NCI-H510A (cell line): ENCODE data around the gene HOMER2.
"Not testable (repeated sequence)": the region's sequence is repeated elsewhere in the genome, so short reads cannot be mapped to it uniquely, and the experiment has no call there.

Experiments used
- DNase-seq: peaks from one replicate; lab custom pipeline; 2025; lab: John Stamatoyannopoulos, UW

The HOMER2 gene

DNA sequence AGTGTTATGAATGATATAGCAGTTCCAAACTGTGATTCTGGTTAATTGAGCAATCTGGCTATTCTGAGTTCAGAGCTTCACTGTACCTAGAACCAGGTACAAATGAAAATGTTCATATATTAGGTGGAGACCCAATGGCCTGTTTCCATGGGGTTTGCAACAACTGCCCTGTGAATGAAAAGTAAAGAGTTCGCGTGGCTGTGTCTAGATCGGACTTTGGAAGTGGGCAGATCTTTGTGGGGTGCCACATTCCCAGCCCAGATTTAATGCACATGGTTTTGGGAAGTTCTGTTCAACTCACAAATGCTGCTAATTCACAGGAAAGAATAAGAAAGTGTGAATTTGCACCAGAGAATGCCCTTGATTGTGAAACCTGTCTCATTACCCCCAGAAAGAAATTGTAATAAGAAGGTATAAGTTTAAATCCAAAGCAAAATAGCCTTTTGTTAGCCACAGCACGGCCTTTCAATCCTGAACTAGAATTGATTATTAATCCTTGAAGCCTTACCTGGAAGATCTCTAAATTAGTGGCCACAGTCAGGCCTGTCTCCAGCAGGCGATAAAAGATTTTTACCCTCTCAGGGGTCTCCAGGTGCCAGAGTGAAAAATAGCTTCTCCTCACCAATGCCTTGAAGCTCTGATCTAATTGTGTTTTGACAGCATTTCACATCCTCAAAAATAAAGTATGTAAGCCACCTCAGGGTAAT is 120.5 kb downstream of the HOMER2 start:
- DNase-seq = no peak

DNA sequence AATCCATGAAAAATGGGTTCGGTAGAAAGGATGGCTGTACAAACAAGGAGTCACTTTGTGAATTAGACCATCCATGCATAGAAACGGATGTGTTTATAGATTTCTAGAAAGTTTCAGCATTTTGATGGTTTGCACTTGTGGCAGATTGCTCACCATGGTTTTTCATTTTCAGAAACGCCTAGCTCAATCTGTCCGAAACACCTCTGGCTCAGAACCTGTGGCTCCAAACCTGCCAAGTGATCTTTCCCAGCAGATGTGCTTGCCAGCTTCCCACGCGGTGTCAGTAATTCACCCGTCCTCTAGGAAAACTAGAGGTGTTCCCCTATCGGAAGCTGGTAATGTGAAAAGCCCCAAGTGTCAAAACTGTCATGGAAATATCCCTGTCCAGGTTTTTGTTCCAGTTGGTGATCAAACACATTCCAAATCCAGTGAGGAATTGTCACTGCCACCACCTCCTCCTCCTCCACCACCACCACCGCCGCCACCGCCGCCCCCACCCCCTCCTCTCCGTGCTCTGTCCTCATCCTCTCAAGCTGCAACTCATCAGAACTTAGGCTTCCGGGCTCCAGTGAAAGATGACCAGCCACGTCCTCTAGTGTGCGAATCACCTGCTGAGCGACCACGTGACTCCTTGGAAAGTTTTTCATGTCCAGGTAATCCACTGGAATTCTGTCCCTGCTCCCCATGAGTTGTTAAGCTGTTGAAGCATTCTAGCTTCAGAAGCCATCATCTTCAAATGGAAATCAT is 121.9 kb downstream of the HOMER2 start:
- no peak for DNase-seq

DNA sequence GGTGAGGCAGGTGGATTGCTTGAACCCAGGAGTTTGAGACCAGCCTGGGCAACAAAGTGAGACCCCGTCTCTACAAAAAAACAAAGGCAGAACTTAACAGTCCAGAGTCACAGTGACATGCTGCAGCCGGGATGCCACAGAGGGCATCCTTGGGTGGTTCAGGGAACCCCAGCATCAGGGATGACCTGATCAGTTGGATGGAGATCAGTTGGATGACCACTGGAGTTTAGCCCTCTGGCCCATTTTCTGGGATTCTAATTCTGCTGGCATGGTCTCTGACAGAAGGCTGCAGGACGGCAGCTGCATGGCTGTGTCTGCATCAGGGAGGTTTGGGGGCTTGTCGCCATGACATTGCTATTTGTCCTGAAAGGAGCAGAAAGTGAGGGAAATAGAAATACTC is 123.3 kb downstream of the HOMER2 start:
- DNase-seq = no peak

DNA sequence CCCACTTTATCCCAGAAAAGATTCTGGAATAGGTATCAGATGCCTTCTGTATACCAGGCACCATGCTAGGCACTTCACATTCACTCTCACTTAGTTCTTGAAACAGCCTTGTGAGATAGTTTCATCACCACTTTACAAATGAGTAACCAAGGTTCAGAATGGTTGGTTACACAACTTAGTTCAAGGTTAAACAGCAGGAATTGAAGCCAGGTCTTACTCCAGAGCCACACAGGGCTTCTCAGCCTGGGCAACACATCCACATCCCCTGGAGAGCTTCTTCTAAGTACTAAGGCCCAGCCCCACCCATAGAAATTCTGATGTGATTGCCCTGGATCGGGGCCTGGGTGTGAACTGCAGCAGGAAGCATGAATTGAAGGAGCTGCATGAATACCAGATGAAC is 124.4 kb downstream of the HOMER2 start:
- no peak for DNase-seq

DNA sequence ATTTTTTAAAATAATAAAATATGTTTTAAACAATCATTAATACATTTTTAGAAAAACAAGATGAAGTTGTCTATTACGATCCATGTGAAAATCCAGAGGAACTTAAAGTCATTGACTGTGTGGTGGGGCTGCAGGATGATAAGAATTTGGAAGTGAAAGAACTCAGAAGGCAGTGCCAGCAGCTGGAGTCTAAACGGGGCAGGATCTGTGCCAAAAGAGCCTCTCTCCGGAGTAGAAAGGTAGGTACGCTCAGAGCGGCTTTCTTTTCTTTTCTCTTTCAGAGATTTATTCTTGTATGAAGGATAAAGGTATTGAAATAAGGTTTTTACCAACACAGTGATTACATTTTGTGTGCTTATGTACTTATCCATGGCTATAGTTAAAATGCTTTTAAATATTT is 129.5 kb downstream of the HOMER2 start:
- no peak for DNase-seq

DNA sequence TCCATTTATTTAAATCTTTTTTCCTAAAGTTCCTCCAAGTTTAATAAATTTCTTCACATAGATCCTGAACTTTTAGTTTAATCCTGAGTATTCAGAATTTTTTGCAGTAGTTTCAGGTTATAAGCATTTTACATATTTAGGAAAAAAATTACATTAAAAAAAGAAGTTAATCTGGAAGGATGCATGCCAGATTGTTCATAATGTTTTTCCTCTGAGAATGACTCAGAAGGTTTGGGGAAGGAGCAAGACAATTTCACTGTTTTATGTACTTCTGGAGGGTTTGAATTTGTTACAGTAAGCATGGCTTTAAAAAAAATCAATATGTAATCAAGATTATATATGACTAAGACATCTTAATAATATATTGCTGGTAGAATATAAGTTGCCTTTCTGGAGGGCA is 130.7 kb downstream of the HOMER2 start:
- not testable (repeated sequence) for DNase-seq

DNA sequence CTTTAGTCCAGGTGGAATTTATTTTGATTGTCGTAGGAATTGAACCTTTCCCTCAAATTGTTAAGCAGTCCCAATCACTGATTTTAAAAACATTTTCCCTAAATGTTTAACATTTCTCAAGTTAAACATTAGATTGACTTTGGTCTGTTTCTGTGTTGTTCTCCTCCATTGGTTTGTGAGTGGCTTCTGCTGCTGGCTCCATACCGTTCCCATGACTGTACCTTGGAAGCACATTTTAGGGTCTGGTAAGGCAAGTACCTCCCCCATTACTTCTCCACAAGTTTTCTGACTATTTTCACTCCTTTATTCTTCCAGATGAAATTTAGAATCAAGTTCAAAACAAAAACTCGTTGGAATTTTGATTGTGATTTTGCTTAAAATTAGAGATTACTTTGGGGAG is 131.1 kb downstream of the HOMER2 start:
- not testable (repeated sequence) for DNase-seq

DNA sequence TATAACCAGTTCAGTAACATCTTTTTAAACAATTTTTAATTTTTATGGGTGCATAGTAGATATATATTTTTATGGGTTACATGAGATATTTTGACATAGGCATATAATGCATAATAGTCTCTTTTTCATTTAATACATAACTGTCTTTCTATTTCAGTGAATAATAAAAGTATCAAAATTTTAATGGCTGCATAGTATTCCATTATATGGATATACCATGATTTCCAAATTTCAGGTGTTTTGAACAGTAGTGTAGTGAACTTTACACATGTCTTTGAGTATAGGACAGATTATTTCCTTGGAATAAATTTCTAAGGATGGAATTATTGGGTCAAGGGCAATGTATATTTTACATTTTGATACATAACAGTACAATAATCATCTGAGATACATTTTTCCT is 132.4 kb downstream of the HOMER2 start:
- no peak for DNase-seq

DNA sequence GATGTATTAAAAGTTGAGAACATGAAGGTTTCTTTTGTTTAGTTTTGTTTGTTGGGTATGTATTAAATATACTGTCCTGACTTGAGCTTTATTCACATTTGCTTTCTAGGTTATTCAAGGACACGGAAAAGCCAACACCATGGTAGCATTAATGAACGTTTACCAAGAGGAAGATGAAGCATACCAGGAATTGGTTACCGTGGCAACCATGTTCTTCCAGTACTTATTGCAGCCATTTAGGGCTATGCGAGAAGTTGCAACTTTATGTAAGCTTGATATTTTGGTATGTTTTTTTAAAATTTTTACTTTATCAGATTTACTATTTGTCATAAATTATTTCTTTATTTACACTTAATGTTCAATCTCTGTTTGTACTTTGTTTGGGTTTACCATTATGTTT is 139.5 kb downstream of the HOMER2 start:
- no peak for DNase-seq

DNA sequence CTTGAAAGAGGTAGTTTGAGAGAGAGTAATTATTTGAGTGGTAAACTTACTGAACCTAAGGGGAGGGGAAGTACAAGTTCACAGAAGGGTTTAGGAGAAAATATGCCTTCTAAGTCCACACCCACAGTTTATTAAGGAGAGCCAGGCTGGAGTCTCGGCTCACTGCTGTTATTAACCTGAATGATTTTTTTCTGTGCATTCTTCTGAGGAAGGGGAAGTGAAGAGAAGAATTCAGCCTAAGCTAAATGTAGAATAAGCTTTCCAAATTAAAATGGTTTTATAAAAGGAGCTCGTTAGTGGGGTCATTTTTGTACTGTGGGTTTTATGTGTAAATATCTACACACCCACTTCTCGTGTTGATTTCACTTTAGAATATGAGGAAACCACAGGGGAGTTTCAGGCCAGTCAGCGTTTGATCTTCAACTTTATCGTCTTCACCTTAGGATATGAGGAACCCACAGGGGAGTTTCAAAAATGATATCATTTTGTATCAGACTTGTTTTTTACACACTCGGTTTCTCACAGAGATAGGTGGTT is 141.6 kb downstream of the HOMER2 start:
- DNase-seq = no peak

DNA sequence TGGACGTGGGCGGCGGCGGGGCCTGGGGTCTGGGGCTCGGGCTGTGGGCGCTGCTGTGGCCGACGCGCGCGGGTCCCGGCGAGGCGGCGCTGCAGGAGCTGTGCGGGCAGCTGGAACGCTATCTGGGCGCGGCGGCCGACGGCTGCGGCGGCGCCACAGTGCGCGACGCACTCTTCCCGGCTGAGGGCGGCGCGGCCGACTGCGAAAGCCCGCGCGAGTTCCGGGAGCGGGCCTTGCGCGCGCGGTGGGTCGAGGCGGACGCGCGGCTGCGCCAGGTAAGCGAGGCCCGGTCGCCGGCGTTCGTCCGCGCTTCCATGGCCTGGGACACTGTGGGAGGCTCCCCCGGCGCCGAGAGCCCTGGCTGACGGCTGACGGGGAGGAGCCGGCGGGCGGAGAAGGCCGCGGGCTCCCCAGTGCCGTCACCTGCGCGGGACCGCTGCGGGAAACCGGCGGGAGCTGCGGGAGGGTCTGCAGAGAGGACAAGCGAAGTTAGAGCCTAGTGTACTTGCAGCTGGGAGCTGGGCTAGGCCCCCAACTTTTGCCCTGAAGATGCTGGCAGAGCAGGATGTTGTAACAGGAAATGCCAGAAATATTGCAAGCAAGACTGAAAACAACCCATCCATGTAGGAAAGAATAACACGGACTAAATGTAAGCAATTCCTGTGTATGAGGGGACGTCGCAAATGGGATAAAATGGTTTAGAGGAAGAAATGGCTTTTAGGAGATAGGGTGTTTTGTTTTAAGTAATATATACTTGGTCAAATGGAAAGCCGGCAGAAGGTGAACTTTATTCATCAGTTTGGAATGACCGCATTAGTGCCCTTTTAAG is 142.2 kb downstream of the HOMER2 start:
- DNase-seq = no peak

DNA sequence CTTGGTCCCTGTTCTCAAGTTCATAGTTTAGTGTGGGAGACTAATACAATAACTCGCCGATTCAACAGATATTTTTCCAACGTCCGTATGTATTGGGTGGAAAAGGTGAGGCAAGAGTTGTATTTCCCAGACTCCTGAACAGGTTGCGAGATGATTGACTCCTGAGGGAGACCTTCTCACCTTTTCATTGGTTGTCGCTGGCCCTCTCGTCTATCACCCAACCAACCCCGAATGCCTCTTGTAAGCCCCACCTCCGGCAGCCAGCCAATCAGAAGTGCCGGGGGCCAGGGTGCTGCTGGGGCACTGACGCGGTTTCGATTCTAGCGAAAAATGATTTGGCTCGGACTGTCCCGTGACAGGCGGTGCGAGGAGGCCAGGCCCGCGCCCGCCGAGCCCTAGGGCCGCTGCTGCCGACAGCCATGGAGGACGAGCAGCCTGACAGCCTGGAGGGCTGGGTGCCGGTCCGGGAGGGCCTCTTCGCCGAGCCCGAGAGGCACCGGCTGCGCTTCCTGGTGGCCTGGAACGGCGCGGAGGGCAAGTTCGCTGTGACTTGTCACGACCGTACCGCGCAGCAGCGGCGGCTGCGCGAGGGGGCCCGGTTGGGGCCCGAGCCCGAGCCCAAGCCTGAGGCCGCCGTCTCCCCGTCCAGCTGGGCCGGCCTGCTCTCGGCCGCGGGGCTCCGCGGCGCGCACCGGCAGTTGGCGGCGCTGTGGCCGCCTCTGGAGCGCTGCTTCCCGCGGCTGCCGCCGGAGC is 143.0 kb downstream of the HOMER2 start, which contains the start of gene WHAMM:
Gene WHAMM (plus strand): TSS at position 321 of the 753 bp plus-strand sequence. CDS start 99 bp downstream, at position 420.
- DNase-seq = peak; percentile 86

DNA sequence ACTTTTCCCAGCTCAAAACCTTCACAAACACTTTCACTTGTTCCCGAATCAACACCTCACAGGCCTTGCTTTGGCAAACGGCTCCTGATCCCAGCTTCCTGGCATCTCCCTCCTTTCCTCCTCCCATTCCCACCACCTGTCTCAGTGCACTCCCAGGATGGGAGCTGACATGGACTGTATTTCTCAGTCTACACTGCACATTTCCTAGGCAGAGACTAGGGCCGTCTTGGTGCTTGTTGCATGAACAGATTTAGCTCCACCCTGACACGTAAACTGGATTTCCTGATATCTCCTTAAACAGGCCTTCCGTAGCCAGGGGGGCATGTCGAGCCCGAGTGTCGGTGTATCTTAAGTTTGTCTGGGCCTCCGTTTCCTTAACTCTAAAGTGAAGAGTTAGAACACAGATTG is 143.9 kb downstream of the HOMER2 start:
- DNase-seq = no peak

DNA sequence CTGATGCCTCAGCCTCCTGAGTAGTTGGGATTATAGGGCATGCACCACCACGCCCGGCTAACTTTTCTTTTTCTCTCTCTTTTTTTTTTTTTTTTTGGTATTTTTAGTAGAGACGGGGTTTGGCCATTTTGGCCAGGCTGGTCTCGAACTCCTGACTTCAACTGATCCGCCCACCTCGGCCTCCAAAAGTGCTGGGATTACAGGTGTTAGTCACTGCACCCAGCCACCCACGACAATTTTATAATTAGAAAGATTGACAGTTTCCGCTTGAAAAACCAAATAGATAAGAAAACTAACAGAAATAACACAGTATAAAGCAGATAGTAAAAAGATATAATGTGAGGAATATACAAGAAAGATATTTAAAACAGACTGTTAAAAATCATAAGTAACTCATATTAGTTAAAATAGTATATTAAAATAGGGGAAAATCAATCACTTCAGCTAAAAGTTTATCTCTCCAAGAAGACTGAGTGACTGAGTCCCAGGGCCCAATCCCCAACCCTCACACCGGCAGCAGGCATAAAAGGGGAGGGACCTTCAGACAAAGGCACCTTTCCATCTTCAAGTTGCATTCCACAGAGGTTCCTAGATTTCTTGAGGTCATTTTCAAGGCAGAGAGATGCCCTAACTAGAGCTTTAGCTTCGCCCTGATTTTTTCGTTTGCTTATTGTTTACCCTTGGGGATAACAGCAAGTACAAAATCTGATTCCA is 144.4 kb downstream of the HOMER2 start:
- DNase-seq = no peak

DNA sequence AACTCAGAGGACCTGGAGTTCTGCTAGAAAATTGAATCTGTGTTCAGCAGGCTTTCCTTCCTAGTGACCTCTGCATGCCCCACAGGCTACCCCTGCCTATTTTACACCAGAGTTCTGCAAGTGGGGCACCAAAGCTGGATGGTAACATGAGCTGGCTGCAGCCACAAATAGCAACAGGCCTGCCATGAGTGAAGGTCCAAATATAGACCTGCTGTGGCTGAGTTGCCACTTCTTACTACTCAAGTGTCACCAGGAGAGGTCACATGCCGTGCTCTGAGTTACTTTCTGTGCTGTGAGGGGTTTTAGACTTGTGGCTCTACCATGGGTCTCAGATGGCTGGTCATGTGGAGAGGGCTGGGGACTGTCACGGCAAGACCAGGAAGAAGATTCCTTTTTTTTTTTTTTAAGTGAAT is 146.5 kb downstream of the HOMER2 start, which contains the start of gene FSD2:
Gene FSD2 (minus strand): TSS at position 76 of the 413 bp plus-strand sequence. CDS start 18,679 bp downstream, outside the sequence.
- peak; percentile 28 for DNase-seq

DNA sequence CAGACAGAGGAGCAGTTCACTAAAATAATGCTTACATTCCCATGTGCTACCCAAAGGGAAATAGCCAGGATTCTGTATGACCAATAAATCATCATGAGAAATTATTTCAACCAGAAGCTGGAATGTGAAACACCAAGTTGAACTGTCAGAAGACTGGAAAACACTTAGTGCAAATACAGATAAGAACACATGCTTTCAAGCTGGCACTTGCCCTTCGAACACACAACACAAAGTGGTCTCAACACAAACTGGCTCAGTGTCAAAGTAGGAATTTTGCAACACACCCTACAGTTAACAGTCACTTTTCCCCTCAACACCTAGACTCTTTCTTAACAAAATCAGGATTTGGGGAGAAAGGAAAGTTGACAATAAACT is 148.0 kb downstream of the HOMER2 start:
- DNase-seq = no peak

DNA sequence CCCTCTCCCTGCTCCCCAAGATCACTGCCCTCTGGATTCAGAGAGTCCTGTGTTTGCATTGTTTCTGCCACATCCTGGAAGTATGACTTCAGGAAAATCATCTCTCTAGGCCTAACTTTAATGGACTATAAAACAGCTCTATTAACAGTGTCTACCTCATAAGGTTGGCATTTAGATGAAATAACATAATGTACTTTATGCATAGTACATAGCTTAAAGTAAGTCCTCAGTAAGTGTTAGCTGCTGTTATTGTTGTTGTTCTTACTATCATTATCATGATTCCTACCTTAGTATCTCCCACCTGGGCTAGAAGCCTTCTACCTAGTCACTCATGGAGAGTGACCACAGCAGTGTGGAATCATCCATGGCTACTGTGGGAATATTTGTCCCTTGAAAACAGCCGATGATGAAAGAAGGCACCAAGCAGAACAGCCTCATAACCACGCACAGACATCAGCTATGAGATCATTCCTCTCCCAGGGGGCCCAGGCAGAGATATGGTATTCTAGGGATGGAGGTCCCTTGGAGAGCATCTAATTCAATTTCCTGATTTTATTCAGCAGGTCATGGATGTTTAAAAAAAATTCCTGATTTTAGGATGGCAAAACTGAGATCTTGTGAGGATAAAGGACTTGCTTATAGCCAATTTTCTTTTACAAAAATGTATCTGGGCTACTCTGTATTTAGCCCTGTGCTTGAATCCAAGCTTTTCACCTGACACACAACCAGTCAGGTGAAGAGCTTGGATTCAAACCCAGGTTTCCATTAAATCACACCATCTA is 148.5 kb downstream of the HOMER2 start:
- no peak for DNase-seq

DNA sequence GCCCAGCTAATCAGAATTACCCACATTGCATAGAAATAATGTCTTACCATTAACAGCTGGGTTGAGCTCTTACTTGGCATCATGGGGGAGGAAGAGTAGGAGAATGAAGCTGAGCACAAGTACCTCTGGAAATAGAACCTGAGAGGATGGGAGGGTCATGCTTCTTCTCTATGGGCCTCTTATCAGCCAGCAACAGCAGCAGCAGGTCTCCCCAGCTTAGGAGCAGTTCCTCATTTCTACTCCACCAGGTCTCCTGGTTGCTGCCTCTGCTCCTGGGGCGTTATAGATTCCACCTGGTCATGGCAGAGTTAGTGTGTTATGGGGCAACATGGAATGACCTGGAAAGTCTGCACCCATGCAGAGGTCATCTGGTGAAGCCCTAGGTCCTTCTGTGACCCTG is 150.0 kb downstream of the HOMER2 start:
- DNase-seq = no peak

DNA sequence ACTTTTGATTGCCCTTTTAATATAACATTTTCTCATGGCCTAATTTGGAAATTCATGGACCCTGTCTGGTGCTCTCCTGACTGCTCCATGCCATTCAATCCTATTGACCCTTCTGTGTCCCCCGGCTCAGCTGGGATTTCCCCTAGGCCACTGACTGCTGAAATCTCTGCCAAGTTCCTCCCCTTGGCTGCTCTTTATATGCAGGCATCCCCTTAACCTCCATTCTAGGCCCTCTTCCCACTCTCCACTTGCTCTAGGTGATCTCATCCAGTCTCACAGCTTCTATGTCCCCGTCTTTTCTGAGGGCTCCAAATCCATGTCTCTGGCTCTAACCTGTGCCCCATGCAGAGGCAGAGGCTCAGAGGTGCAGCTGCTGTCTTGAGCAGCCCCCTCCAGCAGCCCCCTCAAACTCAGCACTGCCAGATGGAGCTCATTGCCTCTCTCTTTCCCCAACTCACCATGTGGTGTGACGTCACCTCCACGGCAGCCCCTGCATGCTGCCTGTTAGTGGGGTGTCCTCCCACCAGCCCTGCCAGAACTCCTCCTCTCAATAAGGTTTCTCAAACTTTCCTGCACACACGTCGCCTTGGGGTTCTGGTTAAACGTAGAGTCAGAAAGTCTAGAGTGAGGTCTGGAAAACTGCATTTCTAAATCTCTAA is 153.2 kb downstream of the HOMER2 start:
- no peak for DNase-seq
